Kidney capillary endothelial cell (primary cell): ENCODE results near the gene ZP2.
"Not testable (repeated sequence)": the region's sequence is repeated elsewhere in the genome, so short reads cannot be mapped to it uniquely, and the experiment has no call there.

Source experiments
- DNase-seq: peaks from one replicate; pipeline ENCODE4 v3.0.0-alpha.2; 2018; ENCODE audit warnings: low spot score

The ZP2 gene

DNA sequence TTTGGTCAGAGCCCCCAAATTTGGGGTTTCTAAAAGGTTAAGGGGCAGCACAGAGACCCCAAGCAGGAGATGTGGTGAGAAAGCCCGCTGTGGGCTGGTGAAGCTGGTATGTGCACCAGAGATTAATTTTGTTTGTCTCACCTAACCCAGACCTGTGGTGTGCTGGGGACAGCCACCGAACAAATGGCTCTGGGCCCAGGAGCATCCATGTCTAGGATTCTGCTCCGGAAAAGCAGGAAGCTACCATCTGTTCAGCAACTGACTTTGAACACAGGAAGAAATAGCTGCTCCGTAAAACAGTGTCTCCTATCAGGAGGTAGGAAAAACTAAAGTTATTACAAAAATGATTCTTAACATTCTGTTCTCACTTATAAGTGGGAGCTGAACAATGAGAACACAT is 2.7 kb upstream of the ZP2 start:
- DNase-seq: no peak

DNA sequence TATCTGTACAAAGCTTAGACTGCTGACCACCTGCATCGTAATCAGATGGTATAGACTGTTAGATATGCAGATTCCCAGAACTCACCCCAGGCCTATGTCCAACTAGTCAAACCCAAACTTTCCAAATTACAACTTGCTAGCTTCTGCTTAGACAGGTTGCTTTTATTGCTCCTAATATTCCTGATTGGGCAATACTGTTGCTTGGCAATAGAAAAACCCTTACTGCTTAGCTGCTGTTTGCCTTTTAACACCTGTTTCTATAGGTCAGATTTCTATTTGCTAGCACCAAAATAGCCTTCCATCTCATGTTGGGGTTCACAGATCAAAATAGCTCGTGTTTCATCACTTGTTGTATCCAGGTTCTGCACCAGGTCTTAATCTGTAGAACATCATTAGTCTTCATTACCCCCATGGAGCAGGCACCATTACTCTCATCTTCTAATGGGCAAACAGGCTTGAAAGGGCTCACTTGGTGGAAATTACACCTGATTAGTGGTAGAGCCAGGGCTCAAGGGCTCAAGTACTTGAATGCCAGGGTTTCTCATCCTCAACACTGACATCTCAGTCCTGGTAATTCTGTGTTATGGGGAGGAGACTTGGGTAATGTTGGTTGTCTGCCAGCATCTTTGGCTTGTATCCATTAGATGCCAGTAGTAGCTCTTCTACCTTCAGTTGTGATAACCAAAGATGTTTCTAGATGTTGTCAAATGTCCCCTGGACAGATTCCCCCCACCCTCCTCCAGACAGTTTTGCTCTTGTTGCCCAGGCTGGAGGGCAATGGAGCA is 2.7 kb downstream of the ZP2 start:
- no peak for DNase-seq

DNA sequence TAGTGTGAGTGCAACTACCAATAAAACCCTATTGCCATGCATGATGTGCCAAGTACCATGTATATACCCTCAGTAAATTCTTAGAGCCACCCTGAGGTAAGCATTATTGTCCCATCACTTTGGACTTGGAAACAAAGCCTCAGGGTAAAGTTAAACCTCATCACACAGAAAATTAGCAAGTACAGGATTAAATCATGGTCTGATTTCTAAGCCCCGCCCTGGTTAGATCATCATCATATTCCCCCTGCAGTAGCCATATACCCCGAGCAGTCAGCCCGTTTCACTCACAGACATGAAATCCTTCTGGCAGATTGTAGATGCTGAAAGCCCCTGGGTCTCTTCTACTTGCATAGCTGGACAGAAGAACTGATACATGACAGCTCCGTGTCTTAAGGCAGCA is 4.8 kb downstream of the ZP2 start:
- DNase-seq: no peak

DNA sequence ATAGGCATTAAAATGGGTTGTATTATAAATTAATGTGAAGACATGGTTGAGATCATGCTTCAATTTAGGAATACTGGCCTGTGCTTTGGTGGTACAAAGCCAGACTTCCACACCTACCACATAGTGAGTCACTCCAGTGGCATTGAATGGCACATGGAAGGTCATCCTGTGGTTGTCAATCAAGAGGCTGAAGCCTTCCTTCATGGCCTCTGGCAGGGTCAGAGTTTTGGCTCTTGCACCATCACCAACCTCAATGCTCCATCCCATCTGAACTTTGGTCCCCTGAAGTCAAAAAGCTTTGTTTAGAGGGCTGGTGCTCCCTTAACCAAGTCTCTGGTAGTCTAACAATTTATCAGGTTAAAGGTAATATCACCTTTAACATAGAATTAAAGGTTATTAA is 6.1 kb downstream of the ZP2 start:
- DNase-seq: no peak

DNA sequence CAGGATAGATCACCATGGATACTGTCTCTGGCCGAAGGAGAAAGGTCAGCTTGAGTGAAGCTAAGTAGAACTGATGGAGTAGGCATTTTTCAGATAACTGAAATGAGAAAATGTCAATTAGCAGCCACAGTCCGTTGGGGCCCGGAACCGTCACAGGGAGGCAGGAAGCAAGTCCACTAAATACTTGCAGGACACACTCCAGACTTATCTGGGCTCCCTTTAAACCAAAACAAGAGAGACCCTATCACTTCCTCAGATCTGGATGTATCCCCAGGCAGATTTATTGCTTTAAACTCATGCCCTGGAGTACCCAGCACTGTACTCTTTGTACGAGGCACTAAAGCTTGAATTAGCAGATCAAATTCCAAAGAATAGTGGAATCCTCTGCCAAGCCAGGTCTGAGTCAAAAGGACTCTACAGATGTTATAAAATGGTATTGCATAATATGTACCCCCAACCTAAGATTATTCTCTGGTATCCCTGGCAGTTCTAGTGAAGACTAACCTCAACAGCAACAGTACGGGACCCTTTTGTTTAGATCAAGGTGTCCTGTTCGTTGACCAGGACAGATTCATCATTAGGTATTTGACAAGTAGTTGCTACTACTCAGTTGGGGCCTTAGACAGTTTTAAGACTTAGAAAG is 8.1 kb downstream of the ZP2 start:
- DNase-seq: no peak

DNA sequence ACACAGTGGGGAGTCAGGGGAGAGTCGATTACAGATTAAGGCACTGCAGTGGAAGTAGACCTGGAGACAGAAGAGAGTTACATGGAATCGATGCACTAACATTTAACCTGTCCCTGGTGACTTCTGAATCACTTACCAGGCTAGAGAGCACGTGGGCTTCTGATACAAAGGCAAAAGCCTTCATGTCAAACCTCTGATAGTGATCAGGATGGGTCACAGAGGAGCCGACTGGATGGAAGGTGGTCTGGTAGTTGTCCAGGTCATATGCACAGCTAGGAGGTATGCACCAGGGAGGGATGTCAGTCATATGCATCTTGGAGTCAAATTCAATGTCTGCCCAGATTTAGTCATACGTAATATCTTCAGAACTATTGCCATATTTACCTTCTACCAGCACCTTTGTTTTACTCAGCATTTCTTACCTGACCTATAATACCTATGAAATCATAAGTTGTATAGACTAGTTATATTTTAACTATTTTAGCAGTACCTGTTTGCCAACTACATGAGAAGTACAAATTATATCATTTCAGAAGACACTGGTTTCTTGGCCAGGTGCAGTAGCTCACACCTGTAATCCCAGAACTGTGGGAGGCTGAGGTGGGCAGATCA is 11.7 kb downstream of the ZP2 start:
- no peak for DNase-seq

DNA sequence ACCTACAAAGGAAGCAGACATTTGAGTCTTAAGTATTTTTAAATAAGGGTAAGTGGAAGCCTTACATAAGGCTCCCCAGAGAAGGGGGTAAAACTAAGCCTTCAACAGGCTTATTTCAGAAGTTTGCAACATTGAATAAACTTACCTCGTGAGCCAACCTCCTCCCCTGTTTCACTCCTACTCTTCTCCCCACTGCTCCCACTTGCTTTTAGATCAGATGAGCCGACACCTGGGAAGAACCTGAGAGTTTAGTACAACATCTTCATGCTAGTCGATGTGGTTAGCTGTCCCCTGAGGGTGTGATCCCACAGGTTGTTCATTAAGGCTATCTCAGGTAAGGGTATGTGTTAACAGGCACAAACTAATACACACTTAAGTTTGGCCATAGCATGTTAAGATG is 13.8 kb downstream of the ZP2 start:
- DNase-seq: no peak

DNA sequence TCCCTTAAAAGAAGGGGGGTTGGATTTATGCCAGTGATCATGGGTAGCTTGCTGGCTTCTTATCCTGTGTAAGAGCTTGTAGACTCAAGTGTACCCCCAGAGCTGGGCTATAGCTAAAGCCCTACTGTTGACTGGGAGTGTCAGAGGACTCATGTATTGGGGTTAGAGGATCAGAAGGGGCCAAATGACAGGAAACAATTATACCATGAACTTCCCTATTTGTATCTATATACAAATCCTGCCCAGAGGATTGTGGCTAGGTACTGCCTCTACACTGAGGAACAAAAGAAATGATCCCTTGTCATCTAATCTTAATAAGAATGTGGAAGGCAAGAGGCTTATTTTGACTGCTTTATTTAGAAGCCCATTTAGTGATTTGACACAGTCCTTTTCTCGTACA is 14.3 kb downstream of the ZP2 start:
- DNase-seq: no peak

DNA sequence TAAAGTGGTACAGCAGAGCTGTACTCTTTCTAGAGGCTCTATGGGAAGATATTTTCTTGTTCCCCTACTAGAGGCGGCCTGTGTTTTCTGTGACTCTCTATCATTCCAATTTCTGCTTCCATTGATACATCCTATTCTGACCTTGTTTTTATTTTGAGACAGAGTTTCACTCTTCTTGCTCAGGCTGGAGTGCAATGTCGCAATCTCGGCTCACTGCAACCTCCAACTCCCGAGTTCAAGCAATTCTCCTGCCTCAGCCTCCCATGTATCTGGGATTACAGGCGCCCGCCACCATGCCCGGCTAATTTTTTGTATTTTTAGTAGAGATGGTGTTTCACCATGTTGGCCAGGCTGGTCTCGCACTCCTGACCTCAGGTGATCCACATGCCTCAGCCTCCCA is 16.0 kb downstream of the ZP2 start:
- DNase-seq: not testable (repeated sequence)

DNA sequence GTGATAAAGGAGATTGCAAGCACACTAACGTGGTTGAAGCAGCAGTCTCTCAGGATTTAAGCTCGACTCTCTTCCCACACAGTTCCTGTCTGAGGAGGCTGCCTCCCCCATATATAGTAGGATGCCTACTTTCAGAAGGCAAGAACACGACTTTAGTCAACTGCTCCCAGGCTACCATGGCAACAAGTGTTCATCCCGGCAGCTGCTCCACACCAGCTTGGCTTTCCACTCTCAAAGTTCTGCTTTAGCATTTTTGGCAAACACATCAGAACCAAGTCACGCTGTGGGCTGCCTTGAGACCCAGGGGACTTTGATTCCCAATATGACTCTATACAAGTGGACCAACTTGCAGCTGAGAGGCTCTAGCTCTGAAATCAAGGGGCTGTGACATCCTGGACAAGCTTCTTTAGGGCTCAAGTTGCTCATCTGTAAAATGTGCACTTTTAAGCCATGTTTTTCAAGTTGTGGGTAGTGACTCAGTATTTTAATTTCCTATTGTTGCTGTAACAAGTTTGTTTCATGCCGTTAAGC is 16.5 kb downstream of the ZP2 start:
- no peak for DNase-seq

DNA sequence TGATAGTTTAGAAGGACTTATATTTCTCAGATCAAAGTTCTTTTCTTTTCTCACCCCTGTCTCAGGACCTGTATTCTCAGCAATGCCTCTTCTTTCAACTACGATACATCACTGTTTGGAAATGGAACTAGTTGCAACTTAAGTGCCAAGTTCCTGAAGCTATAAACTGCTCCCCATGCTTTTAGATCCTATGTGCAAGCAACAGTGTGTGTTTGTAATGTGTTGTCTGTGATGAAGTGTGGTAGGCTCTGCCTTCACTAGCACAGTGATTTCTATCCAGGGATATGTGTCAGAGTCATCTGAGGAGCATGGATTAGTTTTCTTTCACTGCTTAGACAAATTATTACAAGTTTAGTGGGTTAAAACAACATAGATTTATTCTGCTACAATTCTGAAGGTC is 18.4 kb downstream of the ZP2 start:
- DNase-seq: no peak

DNA sequence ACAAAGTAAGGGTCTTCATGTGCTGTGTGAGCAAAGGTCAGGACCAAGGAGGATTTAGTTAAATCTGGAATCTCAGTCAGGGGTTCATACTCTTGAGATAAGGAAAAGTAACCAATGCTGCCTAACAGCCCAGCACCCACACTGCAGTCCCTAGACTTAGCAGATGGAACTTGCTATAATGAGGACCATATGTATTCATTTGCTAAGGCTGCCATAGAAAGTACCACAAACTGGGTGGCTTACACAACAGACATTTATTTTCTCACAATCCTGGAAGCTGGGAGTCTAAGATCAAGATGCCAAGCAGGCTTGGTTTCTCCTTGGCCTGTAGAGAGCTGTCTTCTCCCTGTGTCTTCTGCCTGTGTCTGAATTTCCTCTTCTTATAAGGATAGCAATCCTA is 20.8 kb downstream of the ZP2 start:
- no peak for DNase-seq

DNA sequence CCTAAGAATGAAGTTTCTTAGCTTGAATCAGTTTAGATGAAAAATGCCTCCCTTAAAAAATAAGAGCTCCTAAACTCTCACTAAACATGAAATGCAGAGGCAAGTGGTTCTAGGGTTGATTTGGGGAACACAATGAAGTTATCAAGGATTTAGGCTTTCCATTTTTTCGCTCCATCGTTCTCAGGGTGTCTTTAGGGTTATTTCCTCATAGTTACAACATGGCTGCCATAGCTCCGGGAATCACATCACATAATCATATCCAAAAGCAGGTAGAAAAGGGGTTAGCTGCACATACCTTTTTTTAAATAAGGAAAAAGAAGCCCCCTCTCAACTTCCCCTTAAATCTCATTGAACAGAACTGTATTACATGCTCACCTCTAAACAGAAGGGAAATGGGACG is 21.4 kb downstream of the ZP2 start:
- DNase-seq: no peak

DNA sequence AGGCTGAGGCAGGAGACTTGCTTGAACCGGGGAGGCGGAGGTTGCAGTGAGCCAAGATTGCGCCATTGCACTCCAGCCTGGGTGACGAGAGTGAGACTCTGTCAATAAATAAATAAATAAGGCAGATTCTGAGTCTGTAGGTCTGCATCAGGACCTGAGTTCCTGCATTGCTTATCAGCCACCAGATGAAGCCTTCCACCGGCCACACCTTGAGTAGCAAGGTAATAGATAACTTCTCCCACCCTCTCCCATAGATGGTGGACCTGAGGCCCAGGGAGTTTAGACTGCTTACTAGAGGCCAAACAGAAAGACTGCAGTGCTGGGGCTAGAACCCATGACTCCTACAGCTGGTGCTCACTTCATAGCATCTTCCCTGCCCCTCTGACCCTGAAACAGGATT is 22.1 kb downstream of the ZP2 start:
- DNase-seq: no peak

DNA sequence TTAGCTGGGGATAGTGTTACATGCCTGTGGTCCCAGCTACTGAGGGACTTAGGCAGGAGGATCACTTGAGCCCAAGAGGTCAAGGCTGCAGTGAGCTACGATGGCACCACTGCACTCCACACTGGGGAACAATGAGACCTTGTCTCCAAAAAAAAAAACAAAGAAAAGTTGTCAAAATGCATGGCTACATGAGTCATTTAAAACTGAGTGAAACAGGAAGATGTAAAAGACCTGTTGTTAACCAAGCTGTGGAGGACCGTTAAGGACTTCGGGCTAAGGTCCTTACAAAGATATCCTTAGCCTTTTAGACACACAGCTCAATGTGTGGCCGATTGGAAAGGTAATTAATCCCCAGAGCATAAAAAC is 25.1 kb downstream of the ZP2 start:
- no peak for DNase-seq

DNA sequence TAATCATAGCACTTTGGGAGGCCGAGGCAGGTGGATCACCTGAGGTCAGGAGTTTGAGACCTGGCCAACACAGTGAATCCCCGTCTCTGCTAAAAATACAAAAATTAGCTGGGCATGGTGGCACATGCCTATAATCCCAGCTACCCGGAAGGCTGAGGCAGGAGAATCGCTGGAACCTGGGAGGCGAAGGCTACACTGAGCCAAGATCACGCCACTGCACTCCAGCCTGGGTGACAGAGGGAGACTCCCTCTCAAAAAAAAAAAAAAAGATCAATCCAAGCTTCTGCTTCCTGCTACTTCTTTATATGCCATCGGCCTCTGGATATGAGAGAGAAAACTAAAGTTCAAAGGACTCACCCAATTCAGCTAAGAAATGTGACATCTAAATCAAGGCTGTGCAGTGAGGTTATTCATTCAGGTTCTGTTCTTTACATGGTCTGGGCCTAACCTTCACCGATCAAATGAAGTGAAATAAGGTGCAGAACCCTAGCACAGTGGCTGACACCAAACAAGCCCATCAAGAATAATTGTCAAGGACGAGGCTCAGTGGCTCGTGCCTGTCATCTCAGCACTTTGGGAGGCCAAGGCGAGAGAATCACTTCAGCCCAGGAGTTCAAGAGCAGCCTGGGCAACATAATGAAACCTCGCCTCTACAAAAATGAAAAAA is 25.6 kb downstream of the ZP2 start:
- DNase-seq: no peak

DNA sequence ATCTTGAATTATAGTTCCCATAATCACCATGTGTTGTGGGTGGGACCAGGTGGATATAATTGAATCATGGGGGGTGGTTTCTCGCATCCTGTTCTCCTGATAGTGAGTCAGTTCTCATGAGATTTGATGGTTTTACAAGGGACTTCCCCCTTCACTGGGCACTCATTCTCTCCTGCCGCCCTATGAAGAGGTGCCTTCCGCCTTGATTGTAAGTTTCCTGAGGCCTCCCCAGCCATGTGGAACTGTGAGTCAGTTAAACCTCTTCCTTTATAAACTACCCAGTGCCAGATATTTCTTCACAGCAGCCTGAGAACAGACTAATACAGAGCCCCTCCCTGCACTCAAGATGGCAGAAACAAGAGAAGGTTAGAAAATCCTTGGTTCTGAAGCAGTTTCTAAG is 26.5 kb downstream of the ZP2 start:
- DNase-seq: no peak

DNA sequence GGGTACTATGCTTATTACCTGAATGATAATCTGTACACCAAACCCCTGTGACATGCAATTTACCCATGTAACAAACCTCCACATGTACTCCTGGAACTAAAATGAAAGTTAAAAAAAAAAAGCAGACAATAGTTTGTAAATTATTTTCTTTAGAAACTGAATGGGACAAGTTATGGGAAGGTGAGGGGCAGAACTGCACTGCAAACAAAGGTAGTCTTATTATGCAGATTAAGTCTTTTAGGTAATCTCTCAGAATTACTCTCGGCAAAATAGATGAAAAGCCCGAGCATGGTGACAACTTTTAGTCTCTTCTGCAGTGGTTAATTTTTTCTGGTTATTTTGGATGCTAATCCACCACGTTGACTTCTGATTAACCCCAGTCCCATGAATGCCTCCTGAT is 27.4 kb downstream of the ZP2 start:
- DNase-seq: no peak

DNA sequence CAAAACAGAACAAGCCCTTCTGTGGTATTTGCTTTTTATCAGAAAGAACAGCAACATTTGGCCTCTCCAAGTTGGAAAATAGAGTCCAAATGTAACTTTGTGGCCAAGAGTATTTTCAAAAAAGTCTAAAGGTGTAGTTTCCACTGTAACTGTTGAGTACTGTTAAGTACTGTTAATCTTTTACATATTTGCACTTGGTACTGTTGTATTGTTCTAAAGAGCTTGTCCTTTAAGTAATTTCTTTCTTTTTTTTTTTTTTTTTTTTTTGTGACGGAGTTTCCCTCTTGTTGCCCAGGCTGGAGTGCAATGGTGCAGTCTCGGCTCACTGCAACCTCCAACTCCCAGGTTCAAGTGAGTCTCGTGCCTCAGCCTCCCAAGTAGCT is 31.4 kb downstream of the ZP2 start:
- DNase-seq: no peak

DNA sequence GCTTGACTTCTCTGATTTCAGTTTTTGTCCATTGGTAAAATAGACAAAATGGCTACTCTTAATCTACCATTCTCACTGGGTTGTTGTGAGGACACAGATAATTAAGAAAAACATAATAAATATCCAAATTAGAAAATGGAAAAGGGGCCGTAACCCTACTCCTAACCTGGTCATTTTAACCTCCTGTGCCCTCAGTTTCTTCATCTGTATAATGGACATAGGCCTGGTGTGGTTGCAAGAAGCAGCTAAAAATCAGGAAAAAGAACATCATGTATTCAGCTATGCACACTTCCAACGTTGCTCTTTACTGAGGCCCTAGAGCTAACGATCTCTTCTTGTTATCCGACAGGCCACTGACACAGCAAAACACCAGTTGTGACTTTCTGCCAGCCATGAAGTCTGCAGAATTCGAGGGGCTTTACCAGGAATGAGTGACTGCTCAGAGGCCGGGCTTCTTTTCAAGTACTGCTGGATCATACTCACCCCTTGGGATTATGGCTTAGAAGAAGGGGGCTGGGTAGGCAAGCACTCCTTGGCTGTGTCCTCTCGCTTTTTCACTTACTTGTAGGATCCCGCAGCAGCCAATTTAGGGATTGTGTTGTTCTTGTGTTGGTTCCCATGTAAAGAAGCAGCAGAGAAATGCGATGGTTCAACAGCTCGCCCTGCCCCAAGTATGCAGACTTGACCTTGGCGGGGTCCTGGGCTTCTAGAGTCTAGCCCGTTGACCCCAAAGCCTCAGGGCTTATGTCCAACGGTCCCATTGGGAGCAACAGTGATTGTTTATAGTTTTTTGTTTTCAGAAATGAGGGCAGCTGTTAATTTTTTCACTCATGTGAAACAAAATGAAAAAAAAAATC is 32.0 kb downstream of the ZP2 start:
- no peak for DNase-seq

DNA sequence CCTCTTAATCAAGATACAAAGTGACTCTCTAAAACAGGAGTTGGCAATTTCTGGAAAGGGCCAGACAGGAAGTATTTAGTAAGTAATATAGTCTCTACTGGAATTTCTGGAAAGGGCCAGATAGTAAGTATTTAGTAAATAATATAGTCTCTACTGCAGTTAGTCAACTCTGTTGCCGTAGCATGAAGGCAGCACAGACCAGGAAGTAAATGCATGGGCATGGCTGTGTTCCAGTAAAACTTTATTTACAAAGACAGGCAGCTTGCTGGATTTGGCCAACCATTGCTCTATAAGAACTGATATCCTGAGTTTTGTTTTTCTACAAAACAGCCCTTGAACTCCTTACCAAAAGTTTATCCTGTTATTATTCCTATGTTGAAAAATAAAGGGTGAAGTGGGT is 36.0 kb downstream of the ZP2 start:
- DNase-seq: no peak

DNA sequence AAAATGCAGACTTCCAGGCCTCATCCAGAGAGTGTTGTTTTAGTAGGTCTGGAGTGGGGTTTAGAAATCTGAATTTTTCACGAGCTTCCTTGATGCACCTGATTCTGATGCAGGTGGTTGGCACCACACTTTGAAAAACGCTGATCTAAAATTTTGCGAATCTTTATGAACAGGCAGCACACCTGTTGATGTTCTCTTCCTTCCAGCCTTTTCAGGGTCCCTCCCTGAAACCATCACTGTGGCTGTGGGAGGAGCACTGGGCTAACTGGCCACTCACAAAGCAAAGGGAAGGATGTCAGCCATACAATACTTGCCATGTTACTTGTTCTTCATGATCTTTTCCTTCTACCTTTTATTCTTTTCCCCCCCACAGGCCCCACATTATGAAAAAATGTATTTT is 38.7 kb downstream of the ZP2 start:
- DNase-seq: no peak
